ENCODE measurements around the gene FLVCR2.

- TF ChIP-seq EZH2 (IDR thresholded peaks at IDR 0.05; ENCODE audit: low read length, unreplicated experiment) (no peak), CTCF (conservative IDR thresholded peaks at IDR 0.05; ENCODE audit: low read depth, low read length) (no peak), EZH2phosphoT487 (IDR thresholded peaks at IDR 0.05; ENCODE audit: borderline replicate concordance, low read length) (no peak)
Measured at GRCh38 chr14:75563931-75564330, 14.5 kb upstream of the FLVCR2 start.

All from PC-3 (cell line).